Bladder microvascular endothelial cell (primary cell): ENCODE results near the gene IFNL1. TPM values are rescaled to one million over a fixed set of nuclear protein-coding genes. Genes with fewer than 3 reads are reported as not detected.

Experiments
- total RNA-seq: library from RNA; depleted of rRNA; stranded (reverse); fragments of >200 nt; gene quantifications from 2 replicates; pipeline ENCODE4 v1.2.3, GENCODE V29; 2014

The IFNL1 gene
- not detected in 2 replicates for total RNA-seq

DNA sequence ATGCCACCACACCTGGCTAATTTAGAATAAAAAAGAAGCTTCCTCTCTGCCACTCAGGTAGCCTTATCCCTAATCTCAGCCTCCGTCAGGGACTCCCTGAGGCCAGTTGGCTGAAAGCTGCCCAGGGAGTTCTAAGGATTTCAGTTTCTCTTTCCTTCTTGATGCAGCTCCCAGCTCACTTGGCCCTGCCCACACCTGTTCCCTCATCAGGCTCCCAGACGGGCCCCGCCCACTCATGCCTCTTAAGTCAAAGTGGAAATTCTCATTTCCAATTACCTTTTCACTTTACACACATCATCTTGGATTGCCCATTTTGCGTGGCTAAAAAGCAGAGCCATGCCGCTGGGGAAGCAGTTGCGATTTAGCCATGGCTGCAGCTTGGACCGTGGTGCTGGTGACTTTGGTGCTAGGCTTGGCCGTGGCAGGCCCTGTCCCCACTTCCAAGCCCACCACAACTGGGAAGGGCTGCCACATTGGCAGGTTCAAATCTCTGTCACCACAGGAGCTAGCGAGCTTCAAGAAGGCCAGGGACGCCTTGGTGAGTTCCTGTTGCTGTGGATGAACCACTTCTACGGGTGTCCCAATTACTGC, at the start of gene IFNL1:
Gene IFNL1 (plus strand): TSS at position 353 of the 591 bp plus-strand sequence. CDS start 15 bp downstream, at position 368.

DNA sequence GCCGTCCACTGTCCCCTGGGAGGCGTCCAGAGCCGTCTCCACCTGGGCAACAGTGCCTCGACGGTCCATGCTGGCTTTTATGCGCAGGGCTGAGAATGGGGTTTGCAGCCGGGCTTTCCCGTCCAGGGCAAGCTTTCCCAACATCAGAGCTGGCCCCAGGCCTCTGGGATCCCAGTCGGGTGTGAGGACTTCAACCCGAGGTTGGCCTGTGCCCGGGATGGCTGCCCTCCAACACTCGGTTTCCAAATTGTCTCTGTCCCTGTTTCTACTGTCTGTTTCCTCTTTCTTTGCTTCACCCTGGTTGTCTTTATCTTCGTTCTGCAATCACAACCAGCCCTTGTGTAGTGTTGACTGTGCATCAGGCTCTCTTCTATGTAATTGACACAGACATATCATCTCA, 47.4 kb upstream of the IFNL1 start, which contains the start of gene IFNL4:
Gene IFNL4 (minus strand): TSS at position 51 of the 400 bp plus-strand sequence.

DNA sequence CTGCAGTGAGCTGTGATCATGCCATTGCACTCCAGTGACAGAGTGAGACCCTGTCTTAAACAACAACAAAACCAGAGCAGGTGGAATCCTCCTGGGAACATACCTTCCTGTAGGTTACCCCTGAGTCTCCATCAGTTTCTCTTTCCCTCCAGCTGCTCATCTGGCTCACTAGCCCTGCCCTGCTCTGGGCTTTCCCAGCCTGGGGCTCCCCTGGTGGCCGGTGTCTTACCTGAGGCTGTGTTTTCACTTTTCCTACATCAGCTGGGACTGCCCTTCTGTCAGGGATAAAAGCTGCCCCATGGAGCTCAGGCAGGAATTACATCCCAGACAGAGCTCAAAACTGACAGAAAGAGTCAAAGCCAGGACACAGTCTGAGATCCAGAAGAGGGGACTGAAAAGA, 28.1 kb upstream of the IFNL1 start, which contains the start of gene IFNL2:
Gene IFNL2 (plus strand): TSS at position 312 of the 400 bp plus-strand sequence. CDS start 173 bp downstream, outside the sequence.

DNA sequence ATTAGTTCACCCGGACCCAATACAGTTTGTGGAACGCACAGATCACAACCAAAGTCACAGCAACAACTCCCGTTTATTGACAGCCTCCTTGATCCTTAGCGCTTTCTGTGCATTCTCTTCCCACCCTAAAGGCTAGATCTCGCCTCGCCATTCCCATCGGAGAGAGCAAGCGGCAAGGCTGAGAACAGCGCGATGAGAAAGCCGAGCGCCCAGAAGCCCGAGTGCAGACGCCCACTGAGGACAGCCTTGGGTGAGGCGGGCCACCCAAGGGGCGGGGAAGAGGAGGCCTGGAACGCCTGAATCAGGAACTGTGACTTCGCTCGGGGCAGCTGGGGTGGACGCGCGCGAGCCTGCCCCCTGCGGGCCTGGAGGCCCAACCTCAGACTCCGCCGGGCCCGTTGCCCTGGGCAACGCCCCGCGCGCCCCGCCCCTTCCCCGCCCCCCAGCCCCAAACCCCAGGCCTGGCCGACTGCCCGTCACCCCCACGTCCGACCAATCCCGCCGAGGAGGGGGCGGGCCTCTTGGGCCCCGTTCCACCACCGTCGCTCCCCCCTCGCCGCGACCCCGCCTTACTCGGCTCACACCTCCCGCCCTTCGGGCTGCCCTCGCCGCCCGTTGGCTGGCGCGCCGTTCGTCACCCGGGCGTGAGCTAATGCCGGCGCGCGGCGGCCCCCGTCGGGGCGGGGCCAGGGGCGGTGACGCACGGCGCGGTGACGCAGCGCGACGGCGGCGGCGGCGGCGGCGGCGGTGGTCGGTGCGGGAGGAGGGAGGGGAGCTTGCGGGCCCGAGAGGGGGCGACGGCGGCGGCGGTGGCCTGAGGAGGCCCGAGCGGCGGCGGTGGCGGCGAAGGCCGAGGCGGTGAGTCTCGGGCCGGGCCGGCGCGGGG, 45.8 kb downstream of the IFNL1 start, which contains the start of gene SAMD4B:
Gene SAMD4B (plus strand): TSS at position 703 of the 886 bp plus-strand sequence. CDS start 14,473 bp downstream, outside the sequence.

Other genes with a start within 250 kb of the IFNL1 start
- gene ACP7, start 212.0 kb upstream of the IFNL1 start, total RNA-seq: 0.06 TPM in 1 of 2 replicates, not detected in the other
- 6.8 and 10.4 TPM in 2 replicates for gene PAK4, start 170.6 kb upstream of the IFNL1 start, total RNA-seq
- gene NCCRP1, start 99.4 kb upstream of the IFNL1 start, total RNA-seq: not detected in 2 replicates
- not detected in 2 replicates for gene SYCN, start 92.1 kb upstream of the IFNL1 start, total RNA-seq
- not detected in 2 replicates for gene IFNL3, start 51.4 kb upstream of the IFNL1 start, total RNA-seq
- gene IFNL4, start 47.6 kb upstream of the IFNL1 start, total RNA-seq: not detected in 2 replicates
- not detected in 2 replicates for gene IFNL2, start 28.0 kb upstream of the IFNL1 start, total RNA-seq
- 0.32 and 0.88 TPM in 2 replicates for gene LRFN1, start 24.5 kb downstream of the IFNL1 start, total RNA-seq
- gene GMFG, start 39.6 kb downstream of the IFNL1 start, total RNA-seq: 104 and 212 TPM in 2 replicates
- 23.3 and 39.3 TPM in 2 replicates for gene SAMD4B, start 46.0 kb downstream of the IFNL1 start, total RNA-seq
- 31.6 and 34.5 TPM in 2 replicates for gene PAF1, start 94.7 kb downstream of the IFNL1 start, total RNA-seq
- 8.7 and 11.2 TPM in 2 replicates for gene MED29, start 95.0 kb downstream of the IFNL1 start, total RNA-seq
- 0.49 and 1.9 TPM in 2 replicates for gene ZFP36, start 110.4 kb downstream of the IFNL1 start, total RNA-seq
- gene PLEKHG2, start 116.3 kb downstream of the IFNL1 start, total RNA-seq: 7.8 and 24.2 TPM in 2 replicates
- gene RPS16, start 139.5 kb downstream of the IFNL1 start, total RNA-seq: 29.8 and 80.1 TPM in 2 replicates
- 39.0 and 72.6 TPM in 2 replicates for gene SUPT5H, start 149.2 kb downstream of the IFNL1 start, total RNA-seq
- gene TIMM50, start 184.4 kb downstream of the IFNL1 start, total RNA-seq: 49.1 and 62.5 TPM in 2 replicates
- 0.19 and 0.32 TPM in 2 replicates for gene DLL3, start 202.5 kb downstream of the IFNL1 start, total RNA-seq
- not detected in 2 replicates for gene SELENOV, start 218.7 kb downstream of the IFNL1 start, total RNA-seq
- 2.5 and 3.4 TPM in 2 replicates for gene EID2B, start 236.4 kb downstream of the IFNL1 start, total RNA-seq
- 12.5 and 12.9 TPM in 2 replicates for gene EID2, start 243.8 kb downstream of the IFNL1 start, total RNA-seq